Activated naive CD4-positive, alpha-beta T cell treated with anti-CD3 and anti-CD28 coated beads, Interleukin-2, amount 10 ng/mL, durations not matched to agents 7 days and 5 days (primary cell): Measurements from ENCODE around the gene LHX1.

ENCODE experiments used
- CTCF ChIA-PET: fragments of 350-600 bp; sonication (Branson Sonifier 250); formaldehyde crosslinking; loops from one replicate; lab custom pipeline; 2021; ENCODE audit warnings: antibody characterized with exemption; lab: Charles Lee
- DNase-seq: peaks from one replicate; pipeline ENCODE4 v3.0.0-alpha.2; 2020
- H3K27ac Mint-ChIP-seq: one replicate; pipeline ENCODE4 v1.8.0; 2021; ENCODE audit warnings: mild to moderate bottlenecking, moderate library complexity, mixed read lengths
- H3K27me3 Mint-ChIP-seq: one replicate; pipeline ENCODE4 v1.8.0; 2021; ENCODE audit warnings: mild to moderate bottlenecking, mixed read lengths
- H3K36me3 Mint-ChIP-seq: one replicate; pipeline ENCODE4 v1.8.0; 2021; ENCODE audit warnings: mixed read lengths
- H3K4me1 Mint-ChIP-seq: one replicate; pipeline ENCODE4 v1.8.0; 2021; ENCODE audit warnings: mixed read lengths
- H3K4me3 Mint-ChIP-seq: one replicate; pipeline ENCODE4 v1.8.0; 2021; ENCODE audit warnings: mild to moderate bottlenecking, moderate library complexity, mixed read lengths
- H3K9me3 Mint-ChIP-seq: one replicate; pipeline ENCODE4 v1.8.0; 2021; ENCODE audit warnings: mixed read lengths

The LHX1 gene

DNA sequence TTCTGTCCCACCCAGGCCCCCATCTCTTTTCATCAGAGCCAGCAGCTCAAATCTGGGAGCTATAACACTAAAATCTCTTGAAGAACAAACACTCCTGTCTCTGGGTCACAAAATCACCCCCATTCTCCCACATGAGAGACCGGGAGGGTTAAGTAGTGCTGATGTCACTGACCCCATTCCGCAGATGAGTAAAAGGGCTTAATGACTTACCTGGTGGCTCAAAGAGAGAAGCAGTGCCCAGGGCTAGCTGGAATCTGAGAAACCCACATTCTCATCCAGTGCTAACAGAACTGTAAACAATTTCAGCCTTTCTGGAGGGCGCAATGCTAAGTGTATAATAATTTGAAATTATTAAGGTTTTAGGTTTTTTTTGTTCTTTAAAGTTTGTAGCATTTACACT, 26.3 kb upstream of the LHX1 start:
- peaks cover 44% of the 10 kb centered on the region for H3K27me3 Mint-ChIP-seq
- no peak for DNase-seq
- H3K27ac Mint-ChIP-seq: no peak overlapping the region
- H3K36me3 Mint-ChIP-seq: no peaks in the 10 kb centered on the region
- H3K4me3 Mint-ChIP-seq: no peak overlapping the region
- H3K4me1 Mint-ChIP-seq: no peaks in the 10 kb centered on the region
- CTCF ChIA-PET: interaction anchor here (0.6 kb wide), 1 partner anchor 737 kb away, joined by 4 read pairs; no protein-coding TSS in a partner anchor
- H3K9me3 Mint-ChIP-seq: no peaks in the 10 kb centered on the region

DNA sequence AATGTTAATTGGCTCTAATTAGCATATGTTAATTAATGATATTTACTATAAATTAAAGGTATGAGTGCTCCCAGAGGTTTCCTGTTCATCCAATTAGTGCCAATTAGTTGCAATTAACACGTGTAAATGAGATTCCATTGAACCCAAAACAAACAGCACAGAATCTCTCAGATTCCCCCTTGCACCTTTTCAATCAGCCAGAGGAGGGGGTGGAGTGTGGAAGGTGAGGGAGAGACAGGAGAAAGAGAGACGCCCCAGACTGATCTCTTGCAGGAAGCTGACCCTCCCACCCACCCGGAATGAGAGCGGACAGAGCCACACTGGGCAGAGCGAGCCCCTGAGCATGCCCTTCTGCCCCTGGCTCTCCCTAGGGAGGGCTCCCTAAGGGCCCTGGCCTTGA, 24.1 kb upstream of the LHX1 start:
- Mint-ChIP-seq H3K36me3 (no peaks in the 10 kb centered on the region), H3K4me1 (no peaks in the 10 kb centered on the region), H3K27ac (no peak overlapping the region), H3K9me3 (no peaks in the 10 kb centered on the region), H3K27me3 (peaks cover 53% of the 10 kb centered on the region), H3K4me3 (no peak overlapping the region)
- CTCF ChIA-PET: interaction anchor here (0.6 kb wide), 1 partner anchor 69 kb away, joined by 3 read pairs; no protein-coding TSS in a partner anchor
- DNase-seq: no peak

DNA sequence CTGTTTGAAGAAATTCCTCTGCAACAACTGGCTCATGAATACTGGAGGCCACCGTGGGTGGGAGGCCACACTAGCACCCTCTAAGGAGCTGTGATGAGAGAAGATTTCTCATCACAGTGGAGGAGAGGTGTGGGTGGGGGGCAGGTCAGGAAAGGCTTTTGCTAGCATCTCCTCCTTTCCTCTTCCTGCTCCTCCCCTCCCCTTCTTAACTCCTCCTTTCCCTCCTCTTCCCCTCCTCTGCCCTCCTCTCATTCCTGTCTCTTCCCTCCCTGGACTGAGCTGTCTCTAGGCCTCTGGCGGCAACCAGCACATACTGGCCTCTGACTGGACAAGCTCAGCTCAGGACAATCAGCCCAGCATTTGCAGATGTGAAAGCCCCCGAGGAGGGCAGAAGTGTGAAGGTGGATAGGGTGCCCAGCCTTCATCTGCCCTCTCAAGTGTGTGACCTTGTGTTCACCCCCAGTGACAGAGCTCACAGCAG, 19.0 kb upstream of the LHX1 start:
- no peak overlapping the region for H3K4me3 Mint-ChIP-seq
- H3K27ac Mint-ChIP-seq: no peak overlapping the region
- H3K36me3 Mint-ChIP-seq: no peaks in the 10 kb centered on the region
- no peaks in the 10 kb centered on the region for H3K9me3 Mint-ChIP-seq
- peaks cover 3% of the 10 kb centered on the region for H3K4me1 Mint-ChIP-seq
- CTCF ChIA-PET: no interaction called here
- DNase-seq: no peak
- H3K27me3 Mint-ChIP-seq: peaks cover 73% of the 10 kb centered on the region

DNA sequence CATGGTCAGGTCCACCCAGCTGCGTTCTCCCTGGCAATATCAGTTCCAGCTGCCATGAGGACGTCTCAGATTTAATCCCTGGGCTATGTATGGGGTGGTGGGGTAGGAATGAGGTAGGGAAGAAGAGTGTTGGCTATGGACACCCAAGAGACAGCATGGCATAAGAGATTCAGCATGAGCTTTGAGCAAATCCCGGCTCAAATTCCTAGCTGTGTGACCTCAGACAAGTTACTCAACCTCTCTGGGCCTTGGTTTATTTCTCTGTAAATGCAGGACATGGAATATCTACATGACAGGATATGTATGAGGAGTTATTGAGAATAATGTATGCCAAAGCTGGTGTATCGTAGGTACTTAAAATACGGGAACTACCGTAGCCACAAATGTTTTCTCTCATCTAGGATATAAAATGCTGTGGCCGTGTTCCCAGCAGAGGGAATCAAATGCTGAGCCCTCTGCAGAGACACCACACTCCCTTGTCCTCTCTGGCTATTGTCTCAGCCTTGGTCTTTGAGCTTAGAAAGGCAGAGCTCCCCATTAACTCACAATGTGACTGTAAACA, 17.8 kb upstream of the LHX1 start:
- CTCF ChIA-PET: no interaction called here
- Mint-ChIP-seq H3K4me3 (no peak overlapping the region), H3K27me3 (peaks cover 79% of the 10 kb centered on the region), H3K27ac (no peak overlapping the region), H3K9me3 (no peaks in the 10 kb centered on the region), H3K4me1 (peaks cover 3% of the 10 kb centered on the region), H3K36me3 (no peaks in the 10 kb centered on the region)
- DNase-seq: no peak

DNA sequence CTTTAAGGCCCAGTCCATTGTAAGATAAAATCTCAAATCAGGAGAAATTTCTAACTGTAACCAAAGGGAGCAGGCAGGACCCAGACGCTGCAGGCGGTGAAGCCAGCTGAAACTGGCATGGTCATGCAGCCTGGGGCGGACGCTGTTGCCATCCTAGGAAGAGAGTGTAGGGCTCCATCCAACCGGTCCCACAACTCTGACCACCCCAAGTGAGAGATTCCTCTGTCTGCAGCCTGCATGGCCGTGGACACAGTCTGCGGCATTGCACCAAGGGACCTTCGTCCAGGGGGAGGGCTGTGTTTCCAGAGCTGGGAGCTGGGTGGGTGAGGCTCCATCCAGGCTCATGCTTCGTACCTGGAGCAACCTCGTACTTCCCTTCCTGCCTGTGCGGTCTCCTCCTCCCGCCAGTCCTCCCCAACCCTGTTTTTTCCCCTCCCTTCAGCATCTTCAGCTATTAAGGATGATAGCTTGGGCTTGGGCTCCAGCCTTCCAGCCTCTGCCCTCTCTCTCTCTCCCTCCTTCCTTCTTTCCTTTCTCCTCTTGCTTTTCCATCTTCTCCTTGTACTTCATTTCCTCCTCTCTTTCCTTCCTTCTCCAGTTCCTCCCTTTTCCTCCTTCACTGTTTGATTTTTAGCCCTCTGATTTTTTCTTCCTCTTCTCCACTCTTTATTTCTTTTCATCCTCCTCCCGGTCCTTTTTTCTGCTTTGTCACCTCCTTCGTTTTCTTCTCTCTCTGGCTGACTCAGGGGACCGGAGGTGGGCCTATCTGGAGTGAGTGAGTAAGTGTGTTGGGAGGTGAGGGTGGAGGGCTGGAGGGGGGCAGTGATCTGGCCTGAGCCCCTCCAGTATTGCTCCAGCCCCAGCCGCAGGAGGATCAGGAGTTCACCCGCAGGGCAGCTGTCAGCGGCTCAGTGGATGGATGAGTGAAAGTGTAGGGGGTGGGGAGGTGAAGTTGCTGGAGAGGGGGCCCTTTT, 17.0 kb upstream of the LHX1 start:
- CTCF ChIA-PET: no interaction called here
- H3K27me3 Mint-ChIP-seq: peaks cover 87% of the 10 kb centered on the region
- H3K27ac Mint-ChIP-seq: no peak overlapping the region
- H3K4me3 Mint-ChIP-seq: no peak overlapping the region
- no peaks in the 10 kb centered on the region for H3K9me3 Mint-ChIP-seq
- DNase-seq: no peak
- H3K4me1 Mint-ChIP-seq: peaks cover 3% of the 10 kb centered on the region
- H3K36me3 Mint-ChIP-seq: no peaks in the 10 kb centered on the region

DNA sequence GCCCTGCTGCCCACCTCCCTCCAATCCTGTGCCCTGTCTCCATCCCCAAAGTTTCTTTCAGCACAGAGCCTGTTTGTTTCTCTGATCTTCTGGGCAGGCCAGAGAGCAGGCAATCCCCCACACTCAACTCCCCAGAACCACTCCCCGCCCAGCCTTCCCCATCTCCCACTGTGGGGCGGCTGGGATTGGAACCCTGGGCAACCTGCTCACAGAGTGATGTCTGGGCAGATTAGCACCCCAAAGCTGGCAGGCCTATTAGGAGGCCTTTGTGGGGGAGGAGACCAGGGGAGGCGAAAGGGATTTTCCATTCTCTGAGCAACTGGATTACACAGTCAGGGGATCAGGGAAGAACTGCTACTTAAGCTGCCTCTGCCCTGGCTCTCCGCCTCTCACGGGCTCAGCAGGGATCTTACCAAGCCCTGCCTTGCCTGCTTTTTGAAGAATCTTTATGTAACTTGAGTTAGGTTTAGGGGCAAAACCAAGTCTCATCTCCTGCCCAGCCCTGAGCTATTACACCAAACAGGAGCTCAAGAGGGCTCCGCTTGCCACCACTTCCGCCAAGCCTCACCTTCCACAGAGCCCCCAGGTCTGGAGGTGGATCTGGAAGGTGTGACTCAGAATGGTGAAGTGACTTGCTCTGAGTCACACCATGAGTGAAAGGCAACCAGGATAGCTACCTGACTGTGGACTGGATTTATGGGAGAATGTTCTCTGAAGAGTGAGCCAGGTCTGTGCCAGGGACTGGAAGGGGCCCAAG, 16.0 kb upstream of the LHX1 start:
- H3K4me1 Mint-ChIP-seq: peaks cover 3% of the 10 kb centered on the region
- no peaks in the 10 kb centered on the region for H3K9me3 Mint-ChIP-seq
- CTCF ChIA-PET: interaction anchor here (0.9 kb wide), 1 partner anchor 318 kb away, joined by 4 read pairs; no protein-coding TSS in a partner anchor
- no peak overlapping the region for H3K27ac Mint-ChIP-seq
- H3K27me3 Mint-ChIP-seq: peaks cover 87% of the 10 kb centered on the region
- H3K4me3 Mint-ChIP-seq: no peak overlapping the region
- DNase-seq: no peak
- no peaks in the 10 kb centered on the region for H3K36me3 Mint-ChIP-seq

DNA sequence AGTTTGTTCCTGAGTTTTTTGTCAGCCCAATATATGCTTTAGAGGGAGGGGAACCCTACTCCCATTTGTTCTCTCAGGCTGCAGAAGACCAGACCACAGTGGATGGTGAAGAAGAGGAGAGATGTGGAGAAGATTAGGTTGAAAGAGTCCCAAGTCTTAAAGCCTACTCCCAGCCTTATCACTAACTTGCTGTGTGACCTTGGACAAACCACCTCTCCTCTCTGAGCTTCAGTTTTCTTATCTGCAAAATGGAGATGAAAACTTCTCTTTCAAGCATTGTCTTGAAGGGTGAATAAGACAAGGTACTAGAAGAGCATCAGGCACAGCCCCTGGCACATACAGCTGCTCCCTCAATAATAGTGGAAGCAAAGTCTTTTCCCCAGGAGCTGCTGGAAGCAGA, 15.1 kb upstream of the LHX1 start:
- Mint-ChIP-seq H3K4me1 (peaks cover 3% of the 10 kb centered on the region), H3K36me3 (no peaks in the 10 kb centered on the region), H3K27ac (no peak overlapping the region), H3K9me3 (no peaks in the 10 kb centered on the region), H3K4me3 (no peak overlapping the region), H3K27me3 (peaks cover 87% of the 10 kb centered on the region)
- DNase-seq: no peak
- CTCF ChIA-PET: no interaction called here

DNA sequence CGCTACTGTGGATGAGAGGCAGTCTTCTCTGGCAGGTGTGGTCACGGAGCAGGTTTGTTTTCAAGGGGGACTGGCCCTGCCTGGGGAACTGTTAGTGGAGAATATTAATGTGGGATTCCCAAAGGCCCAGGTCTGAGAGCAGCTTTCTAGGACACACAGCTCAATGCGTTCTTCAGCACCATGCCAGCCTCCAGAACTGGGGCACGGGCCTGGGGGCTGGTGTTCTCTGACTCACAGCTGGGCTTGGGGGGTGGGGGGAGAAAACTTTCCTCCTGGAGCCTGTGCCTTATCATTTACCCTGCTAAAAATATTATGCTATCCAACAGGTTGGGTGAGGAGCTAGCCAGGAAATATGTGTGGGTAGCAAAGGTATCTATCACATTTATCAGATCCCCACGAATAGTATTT, 13.5 kb upstream of the LHX1 start:
- H3K4me1 Mint-ChIP-seq: peaks cover 16% of the 10 kb centered on the region
- CTCF ChIA-PET: no interaction called here
- no peak for DNase-seq
- H3K27me3 Mint-ChIP-seq: peaks cover 91% of the 10 kb centered on the region
- no peak overlapping the region for H3K4me3 Mint-ChIP-seq
- no peak overlapping the region for H3K27ac Mint-ChIP-seq
- H3K36me3 Mint-ChIP-seq: no peaks in the 10 kb centered on the region
- no peaks in the 10 kb centered on the region for H3K9me3 Mint-ChIP-seq

DNA sequence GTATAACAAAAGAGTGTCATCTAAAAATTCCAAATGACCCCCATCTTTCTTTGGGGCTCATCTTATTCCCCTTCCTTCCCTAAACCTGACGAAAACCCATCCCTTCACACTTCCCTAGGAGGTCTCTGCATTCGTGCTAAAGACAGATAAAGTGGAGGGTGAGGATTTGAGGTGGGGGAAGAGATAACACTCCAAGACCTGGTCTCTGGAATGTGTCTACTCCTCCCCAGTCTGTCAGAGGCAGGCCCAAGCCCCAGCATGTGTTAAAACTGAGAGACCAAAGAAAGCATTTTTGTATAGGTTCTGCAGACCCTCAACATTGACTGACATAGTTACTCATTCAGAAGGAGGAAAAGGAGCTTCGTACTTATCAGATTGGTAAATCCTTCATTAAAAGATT, 11.0 kb upstream of the LHX1 start:
- Mint-ChIP-seq H3K27ac (no peak overlapping the region), H3K27me3 (peaks cover 91% of the 10 kb centered on the region), H3K4me1 (peaks cover 18% of the 10 kb centered on the region), H3K4me3 (no peak overlapping the region), H3K9me3 (no peaks in the 10 kb centered on the region), H3K36me3 (no peaks in the 10 kb centered on the region)
- CTCF ChIA-PET: no interaction called here
- no peak for DNase-seq

DNA sequence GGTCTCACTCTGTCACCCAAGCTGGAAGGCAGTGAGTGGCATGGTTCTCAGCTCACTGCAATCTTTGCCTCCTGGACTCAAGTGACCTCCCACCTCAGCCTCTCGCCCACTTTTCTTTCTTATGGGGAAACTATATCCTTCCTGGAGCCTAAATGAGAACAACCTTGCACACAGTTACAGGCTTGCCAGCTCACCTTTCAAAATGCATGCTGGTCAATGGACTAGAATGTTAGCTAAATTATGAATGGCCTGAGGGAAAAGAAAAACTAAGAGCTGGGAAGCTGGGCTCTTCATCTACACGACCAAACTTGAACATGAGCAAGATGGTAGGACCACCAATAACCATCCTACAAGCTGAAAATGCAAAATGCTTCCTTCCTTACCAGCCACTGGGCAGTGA, 10.6 kb upstream of the LHX1 start:
- Mint-ChIP-seq H3K27me3 (peaks cover 91% of the 10 kb centered on the region), H3K4me1 (peaks cover 18% of the 10 kb centered on the region), H3K9me3 (no peaks in the 10 kb centered on the region), H3K27ac (no peak overlapping the region), H3K4me3 (no peak overlapping the region), H3K36me3 (no peaks in the 10 kb centered on the region)
- no peak for DNase-seq
- CTCF ChIA-PET: no interaction called here

DNA sequence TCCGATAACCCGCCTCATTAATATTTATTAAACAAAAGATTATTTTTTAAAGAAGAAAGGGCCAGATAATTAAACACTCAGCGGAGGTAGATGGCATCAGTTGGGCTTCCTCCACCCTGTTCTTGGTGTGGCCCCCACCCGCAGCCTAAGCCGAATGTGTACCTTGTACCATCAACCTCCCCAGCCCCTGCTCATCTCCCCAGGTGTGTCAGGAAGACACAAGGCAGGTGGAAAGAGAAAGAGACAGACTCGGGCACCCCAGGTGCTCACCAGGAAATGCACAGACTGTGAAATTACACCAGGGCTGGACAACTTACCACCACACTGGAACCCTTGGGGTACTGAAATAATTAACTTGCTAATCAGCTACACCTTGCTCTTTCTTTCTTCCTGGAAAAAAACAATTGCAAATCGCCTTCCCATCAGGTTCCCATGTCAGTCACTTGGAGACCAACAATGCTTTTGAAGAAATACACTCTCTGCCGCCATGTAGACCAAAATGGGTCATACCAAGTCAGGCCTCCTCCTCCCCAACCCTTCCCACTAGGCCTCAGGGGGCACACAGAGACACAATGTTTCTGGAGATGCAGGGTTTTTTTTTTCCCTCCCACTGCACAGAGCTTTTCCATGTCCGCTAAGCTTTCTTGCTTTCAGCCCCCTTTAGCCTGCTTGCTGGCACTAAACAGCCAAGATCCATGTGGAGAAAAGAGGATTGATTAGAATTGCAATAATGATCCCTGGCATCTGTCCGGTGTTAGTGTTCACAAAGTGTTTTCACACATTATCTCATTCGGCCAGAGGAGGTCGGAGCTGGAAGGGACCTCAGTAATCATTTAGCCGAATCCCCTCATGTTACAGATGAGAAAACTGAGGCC, 8.6 kb upstream of the LHX1 start:
- Mint-ChIP-seq H3K27me3 (peaks cover 91% of the 10 kb centered on the region), H3K9me3 (no peaks in the 10 kb centered on the region), H3K36me3 (no peaks in the 10 kb centered on the region), H3K4me3 (no peak overlapping the region), H3K4me1 (peaks cover 35% of the 10 kb centered on the region), H3K27ac (no peak overlapping the region)
- CTCF ChIA-PET: no interaction called here
- no peak for DNase-seq

DNA sequence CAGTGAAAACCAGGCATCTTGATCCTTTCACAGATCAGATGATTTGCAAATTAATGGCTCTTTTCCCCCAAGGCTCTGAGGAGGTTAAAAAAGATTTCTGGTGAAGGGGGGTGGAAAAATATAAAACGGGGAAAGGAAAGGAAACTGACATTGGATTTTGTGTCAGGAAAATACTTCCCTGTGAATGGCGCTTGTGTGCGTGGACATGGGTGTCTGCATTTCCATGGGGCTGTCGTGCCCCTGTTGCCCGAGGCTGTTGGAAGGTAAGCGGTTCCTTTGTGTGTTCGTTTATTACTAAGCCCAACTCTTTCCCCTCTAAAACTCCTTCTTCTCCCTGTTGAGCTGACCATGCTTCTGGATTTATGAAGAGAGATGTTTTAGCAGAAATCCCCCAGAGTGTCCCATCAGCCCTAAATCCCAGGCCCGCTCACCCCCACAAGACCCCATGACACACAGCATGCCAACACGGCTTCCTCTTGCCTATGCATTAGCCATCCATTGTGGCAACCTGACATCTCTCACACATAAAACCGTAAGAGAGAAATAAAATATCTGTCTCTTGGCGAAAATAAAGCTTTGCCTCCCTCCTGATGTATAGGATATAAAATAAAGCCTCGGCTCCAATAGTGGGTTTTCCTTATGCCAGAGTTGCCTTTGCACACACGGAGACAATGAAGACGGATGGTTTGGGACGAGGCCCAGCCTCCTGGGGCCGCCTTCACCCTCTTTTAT, 7.3 kb upstream of the LHX1 start:
- Mint-ChIP-seq H3K4me3 (no peak overlapping the region), H3K27ac (no peak overlapping the region), H3K4me1 (peaks cover 40% of the 10 kb centered on the region), H3K9me3 (no peaks in the 10 kb centered on the region), H3K27me3 (peaks cover 95% of the 10 kb centered on the region), H3K36me3 (no peaks in the 10 kb centered on the region)
- no peak for DNase-seq
- CTCF ChIA-PET: no interaction called here

DNA sequence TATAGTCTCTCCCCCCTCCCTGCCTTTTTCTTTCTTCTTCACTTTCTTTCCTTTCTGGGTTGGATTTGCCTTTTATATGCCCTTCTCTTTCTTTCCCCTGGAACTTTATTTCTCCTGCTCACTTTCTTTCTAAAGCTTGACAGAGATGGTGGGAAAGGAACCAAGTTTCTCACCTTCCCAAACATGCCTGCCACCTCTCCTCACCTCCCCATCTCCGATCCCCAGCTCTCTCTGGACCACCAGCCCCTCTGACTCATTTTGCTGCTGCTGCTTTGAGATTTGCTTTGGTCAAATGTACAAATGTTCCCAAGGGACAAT, 6.7 kb upstream of the LHX1 start:
- Mint-ChIP-seq H3K27me3 (peaks cover 95% of the 10 kb centered on the region), H3K4me1 (peaks cover 45% of the 10 kb centered on the region), H3K27ac (no peak overlapping the region), H3K4me3 (no peak overlapping the region), H3K9me3 (no peaks in the 10 kb centered on the region), H3K36me3 (no peaks in the 10 kb centered on the region)
- CTCF ChIA-PET: no interaction called here
- DNase-seq: no peak
